Measurements from ENCODE around the gene TCFL5.
A peak's percentile ranks its signal among the peaks of the same experiment; 100 is the strongest.

The TCFL5 gene

GRCh38 chr20:62900052-62900691 is 38.5 kb upstream of the TCFL5 start (continued):
- TF ChIP-seq CTCF (tag by site-specific recombination; IDR thresholded peaks at IDR 0.05) = peak; percentile 91
- TF ChIP-seq ZNF335 (tag by site-specific recombination; conservative IDR thresholded peaks at IDR 0.05) = 0 out of 2 replicates have a peak, but pooled peaks have one; percentile 39
- TF ChIP-seq TRIM28 (IDR thresholded peaks at IDR 0.05; ENCODE audit: borderline replicate concordance, low read length) = peak; percentile 55; the same call in 1 of the 2 replicates
- TF ChIP-seq ZNF394 (tag by site-specific recombination; IDR thresholded peaks at IDR 0.05; ENCODE audit: borderline replicate concordance) = peak; percentile 88
- no peak for TF ChIP-seq ZNF513 (tag by site-specific recombination; IDR thresholded peaks at IDR 0.05)
- TF ChIP-seq ZBTB48 (tag by site-specific recombination; IDR thresholded peaks at IDR 0.05) = 0 out of 2 replicates have a peak, but pooled peaks have one; percentile 33
- no peak for TF ChIP-seq ZNF473 (tag by site-specific recombination; IDR thresholded peaks at IDR 0.05)
- peak; percentile 37; the same call in 1 of the 2 replicates for TF ChIP-seq KLF1 (tag by site-specific recombination; IDR thresholded peaks at IDR 0.05)
- peak; percentile 97 for TF ChIP-seq PATZ1 (tag by site-specific recombination; IDR thresholded peaks at IDR 0.05)
- TF ChIP-seq ZNF600 (tag by site-specific recombination; IDR thresholded peaks at IDR 0.05) = peak; percentile 82
- TF ChIP-seq ZFP69B (tag by site-specific recombination; IDR thresholded peaks at IDR 0.05) = peak; percentile 16; the same call in 1 of the 2 replicates
- peak; percentile 72; the same call in 1 of the 2 replicates for TF ChIP-seq ZNF561 (tag by site-specific recombination; IDR thresholded peaks at IDR 0.05; ENCODE audit: borderline replicate concordance)
- peak; percentile 68 for TF ChIP-seq ZNF654 (tag by site-specific recombination; IDR thresholded peaks at IDR 0.05; ENCODE audit: low read depth)
- TF ChIP-seq GLIS1 (tag by site-specific recombination; IDR thresholded peaks at IDR 0.05) = no peak
- TF ChIP-seq SP7 (tag by site-specific recombination; IDR thresholded peaks at IDR 0.05) = peak; percentile 44
- 0 out of 2 replicates have a peak, but pooled peaks have one; percentile 37 for TF ChIP-seq ZNF610 (tag by site-specific recombination; IDR thresholded peaks at IDR 0.05; ENCODE audit: borderline replicate concordance)
- TF ChIP-seq, protein P1, sequence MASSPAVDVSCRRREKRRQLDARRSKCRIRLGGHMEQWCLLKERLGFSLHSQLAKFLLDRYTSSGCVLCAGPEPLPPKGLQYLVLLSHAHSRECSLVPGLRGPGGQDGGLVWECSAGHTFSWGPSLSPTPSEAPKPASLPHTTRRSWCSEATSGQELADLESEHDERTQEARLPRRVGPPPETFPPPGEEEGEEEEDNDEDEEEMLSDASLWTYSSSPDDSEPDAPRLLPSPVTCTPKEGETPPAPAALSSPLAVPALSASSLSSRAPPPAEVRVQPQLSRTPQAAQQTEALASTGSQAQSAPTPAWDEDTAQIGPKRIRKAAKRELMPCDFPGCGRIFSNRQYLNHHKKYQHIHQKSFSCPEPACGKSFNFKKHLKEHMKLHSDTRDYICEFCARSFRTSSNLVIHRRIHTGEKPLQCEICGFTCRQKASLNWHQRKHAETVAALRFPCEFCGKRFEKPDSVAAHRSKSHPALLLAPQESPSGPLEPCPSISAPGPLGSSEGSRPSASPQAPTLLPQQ (tag by site-specific recombination; IDR thresholded peaks at IDR 0.05) = 0 out of 2 replicates have a peak, but pooled peaks have one; percentile 25
- 0 out of 2 replicates have a peak, but pooled peaks have one; percentile 7 for TF ChIP-seq OSR2 (tag by site-specific recombination; IDR thresholded peaks at IDR 0.05)
- TF ChIP-seq SCRT2 (tag by site-specific recombination; IDR thresholded peaks at IDR 0.05) = peak; percentile 92
- no peak for TF ChIP-seq ZNF433 (tag by site-specific recombination; IDR thresholded peaks at IDR 0.05; ENCODE audit: low read depth)
- TF ChIP-seq, protein P2, sequence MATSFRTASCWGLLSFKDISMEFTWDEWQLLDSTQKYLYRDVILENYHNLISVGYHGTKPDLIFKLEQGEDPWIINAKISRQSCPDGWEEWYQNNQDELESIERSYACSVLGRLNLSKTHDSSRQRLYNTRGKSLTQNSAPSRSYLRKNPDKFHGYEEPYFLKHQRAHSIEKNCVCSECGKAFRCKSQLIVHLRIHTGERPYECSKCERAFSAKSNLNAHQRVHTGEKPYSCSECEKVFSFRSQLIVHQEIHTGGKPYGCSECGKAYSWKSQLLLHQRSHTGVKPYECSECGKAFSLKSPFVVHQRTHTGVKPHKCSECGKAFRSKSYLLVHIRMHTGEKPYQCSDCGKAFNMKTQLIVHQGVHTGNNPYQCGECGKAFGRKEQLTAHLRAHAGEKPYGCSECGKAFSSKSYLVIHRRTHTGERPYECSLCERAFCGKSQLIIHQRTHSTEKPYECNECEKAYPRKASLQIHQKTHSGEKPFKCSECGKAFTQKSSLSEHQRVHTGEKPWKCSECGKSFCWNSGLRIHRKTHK (tag by site-specific recombination; IDR thresholded peaks at IDR 0.05) = no peak
- peak; percentile 9; the same call in 1 of the 2 replicates for TF ChIP-seq IKZF3 (tag by site-specific recombination; IDR thresholded peaks at IDR 0.05)
- TF ChIP-seq GLIS2 (tag by site-specific recombination; IDR thresholded peaks at IDR 0.05) = peak; percentile 84
- no peak for TF ChIP-seq ZSCAN5A (tag by site-specific recombination; IDR thresholded peaks at IDR 0.05)
- TF ChIP-seq EGR2 (tag by site-specific recombination; IDR thresholded peaks at IDR 0.05; ENCODE audit: low read depth) = peak; percentile 38; the same call in 1 of the 2 replicates
- no peak for TF ChIP-seq ZNF416 (tag by site-specific recombination; IDR thresholded peaks at IDR 0.05)
- TF ChIP-seq ZNF529 (tag by site-specific recombination; IDR thresholded peaks at IDR 0.05; ENCODE audit: insufficient replicate concordance) = no peak
- peak; percentile 26; the same call in 1 of the 2 replicates for TF ChIP-seq ZNF140 (tag by site-specific recombination; IDR thresholded peaks at IDR 0.05)
- TF ChIP-seq KLF10 (tag by site-specific recombination; IDR thresholded peaks at IDR 0.05) = peak; percentile 59
- TF ChIP-seq ZFP3 (tag by site-specific recombination; IDR thresholded peaks at IDR 0.05; ENCODE audit: low read depth) = peak; percentile 77
- 0 out of 2 replicates have a peak, but pooled peaks have one; percentile 13 for TF ChIP-seq SP3 (tag by site-specific recombination; IDR thresholded peaks at IDR 0.05)
